Measurements from ENCODE around the gene TBC1D2B.

Gene TBC1D2B

GRCh38 chr15:78057803-78058202, 19.7 kb downstream of the TBC1D2B start:
- H3K27me3 Mint-ChIP-seq (ENCODE audit: low read depth): no peaks in the 10 kb centered on the region
- peak overlapping the region; percentile 65 for H3K27ac Mint-ChIP-seq
- H3K36me3 Mint-ChIP-seq (ENCODE audit: low read depth): peaks cover 24% of the 10 kb centered on the region
- peaks cover 64% of the 10 kb centered on the region for H3K4me1 Mint-ChIP-seq (ENCODE audit: low read depth)
- no peak overlapping the region for H3K4me3 Mint-ChIP-seq
- no peaks in the 10 kb centered on the region for H3K9me3 Mint-ChIP-seq

- H3K27me3 Mint-ChIP-seq (ENCODE audit: low read depth): no peaks in the 10 kb centered on the region
- peak overlapping the region; percentile 53 for H3K4me3 Mint-ChIP-seq
- H3K36me3 Mint-ChIP-seq (ENCODE audit: low read depth): peaks cover 32% of the 10 kb centered on the region
- peak overlapping the region; percentile 65 for H3K27ac Mint-ChIP-seq
- H3K4me1 Mint-ChIP-seq (ENCODE audit: low read depth): peaks cover 68% of the 10 kb centered on the region
- no peaks in the 10 kb centered on the region for H3K9me3 Mint-ChIP-seq
Observed at GRCh38 chr15:78056714-78057269, 20.7 kb downstream of the TBC1D2B start.

GRCh38 chr15:78055919-78056713, 21.4 kb downstream of the TBC1D2B start:
- Mint-ChIP-seq H3K27ac (peak overlapping the region; percentile 65), H3K36me3 (ENCODE audit: low read depth) (peaks cover 35% of the 10 kb centered on the region), H3K4me1 (ENCODE audit: low read depth) (peaks cover 73% of the 10 kb centered on the region), H3K4me3 (peak overlapping the region; percentile 53), H3K27me3 (ENCODE audit: low read depth) (no peaks in the 10 kb centered on the region), H3K9me3 (no peaks in the 10 kb centered on the region)

GRCh38 chr15:78054966-78055365, 22.5 kb downstream of the TBC1D2B start:
- peak overlapping the region; percentile 23 for H3K27ac Mint-ChIP-seq
- H3K36me3 Mint-ChIP-seq (ENCODE audit: low read depth): peaks cover 36% of the 10 kb centered on the region
- H3K27me3 Mint-ChIP-seq (ENCODE audit: low read depth): no peaks in the 10 kb centered on the region

GRCh38 chr15:78054518-78054917, 23.0 kb downstream of the TBC1D2B start:
- H3K4me3 Mint-ChIP-seq: no peak overlapping the region

More at GRCh38 chr15:78054966-78055365, 22.5 kb downstream of the TBC1D2B start:
- H3K4me3 Mint-ChIP-seq: peak overlapping the region; percentile 4
- H3K9me3 Mint-ChIP-seq: no peaks in the 10 kb centered on the region
- peaks cover 84% of the 10 kb centered on the region for H3K4me1 Mint-ChIP-seq (ENCODE audit: low read depth)

GRCh38 chr15:78052545-78052944, 25.0 kb downstream of the TBC1D2B start:
- H3K27me3 Mint-ChIP-seq (ENCODE audit: low read depth): no peaks in the 10 kb centered on the region
- H3K4me1 Mint-ChIP-seq (ENCODE audit: low read depth): peaks cover 82% of the 10 kb centered on the region
- H3K9me3 Mint-ChIP-seq: no peaks in the 10 kb centered on the region
- H3K4me3 Mint-ChIP-seq: peak overlapping the region; percentile 43
- H3K27ac Mint-ChIP-seq: peak overlapping the region; percentile 98
- peaks cover 37% of the 10 kb centered on the region for H3K36me3 Mint-ChIP-seq (ENCODE audit: low read depth)

More at GRCh38 chr15:78054518-78054917, 23.0 kb downstream of the TBC1D2B start:
- H3K4me1 Mint-ChIP-seq (ENCODE audit: low read depth): peaks cover 84% of the 10 kb centered on the region
- no peak overlapping the region for H3K27ac Mint-ChIP-seq
- no peaks in the 10 kb centered on the region for H3K9me3 Mint-ChIP-seq
- peaks cover 36% of the 10 kb centered on the region for H3K36me3 Mint-ChIP-seq (ENCODE audit: low read depth)
- no peaks in the 10 kb centered on the region for H3K27me3 Mint-ChIP-seq (ENCODE audit: low read depth)

- peak overlapping the region; percentile 43 for H3K4me3 Mint-ChIP-seq
- peak overlapping the region; percentile 98 for H3K27ac Mint-ChIP-seq
- no peaks in the 10 kb centered on the region for H3K27me3 Mint-ChIP-seq (ENCODE audit: low read depth)
- peaks cover 37% of the 10 kb centered on the region for H3K36me3 Mint-ChIP-seq (ENCODE audit: low read depth)
- H3K4me1 Mint-ChIP-seq (ENCODE audit: low read depth): peaks cover 86% of the 10 kb centered on the region
- H3K9me3 Mint-ChIP-seq: no peaks in the 10 kb centered on the region
Observed at GRCh38 chr15:78052001-78052401, 25.5 kb downstream of the TBC1D2B start.

- Mint-ChIP-seq H3K36me3 (ENCODE audit: low read depth) (peaks cover 41% of the 10 kb centered on the region), H3K27me3 (ENCODE audit: low read depth) (no peaks in the 10 kb centered on the region), H3K27ac (peak overlapping the region; percentile 98), H3K4me1 (ENCODE audit: low read depth) (peaks cover 86% of the 10 kb centered on the region), H3K9me3 (no peaks in the 10 kb centered on the region), H3K4me3 (peak overlapping the region; percentile 43)
Observed at GRCh38 chr15:78051596-78051995, 25.9 kb downstream of the TBC1D2B start.

GRCh38 chr15:78050826-78051225, 26.7 kb downstream of the TBC1D2B start:
- Mint-ChIP-seq H3K4me1 (ENCODE audit: low read depth) (peaks cover 87% of the 10 kb centered on the region), H3K4me3 (no peak overlapping the region), H3K27ac (peak overlapping the region; percentile 98), H3K27me3 (ENCODE audit: low read depth) (no peaks in the 10 kb centered on the region), H3K9me3 (no peaks in the 10 kb centered on the region), H3K36me3 (ENCODE audit: low read depth) (peaks cover 40% of the 10 kb centered on the region)

- Mint-ChIP-seq H3K4me3 (peak overlapping the region; percentile 81), H3K27me3 (ENCODE audit: low read depth) (no peaks in the 10 kb centered on the region), H3K27ac (peak overlapping the region; percentile 98), H3K4me1 (ENCODE audit: low read depth) (peaks cover 83% of the 10 kb centered on the region), H3K36me3 (ENCODE audit: low read depth) (peaks cover 37% of the 10 kb centered on the region), H3K9me3 (no peaks in the 10 kb centered on the region)
Observed at GRCh38 chr15:78050441-78050809, 27.1 kb downstream of the TBC1D2B start.

- Mint-ChIP-seq H3K27me3 (ENCODE audit: low read depth) (no peaks in the 10 kb centered on the region), H3K4me1 (ENCODE audit: low read depth) (peaks cover 81% of the 10 kb centered on the region), H3K27ac (peak overlapping the region; percentile 98), H3K36me3 (ENCODE audit: low read depth) (peaks cover 37% of the 10 kb centered on the region), H3K9me3 (no peaks in the 10 kb centered on the region), H3K4me3 (peak overlapping the region; percentile 81)
Observed at GRCh38 chr15:78049691-78050440, 27.6 kb downstream of the TBC1D2B start.

- Mint-ChIP-seq H3K4me3 (no peak overlapping the region), H3K27me3 (ENCODE audit: low read depth) (no peaks in the 10 kb centered on the region), H3K27ac (peak overlapping the region; percentile 98), H3K36me3 (ENCODE audit: low read depth) (peaks cover 40% of the 10 kb centered on the region), H3K4me1 (ENCODE audit: low read depth) (peaks cover 85% of the 10 kb centered on the region), H3K9me3 (no peaks in the 10 kb centered on the region)
Observed at GRCh38 chr15:78048628-78048920, 28.9 kb downstream of the TBC1D2B start.

- H3K36me3 Mint-ChIP-seq (ENCODE audit: low read depth): peaks cover 36% of the 10 kb centered on the region
- no peaks in the 10 kb centered on the region for H3K9me3 Mint-ChIP-seq
- H3K4me3 Mint-ChIP-seq: peak overlapping the region; percentile 60
- H3K4me1 Mint-ChIP-seq (ENCODE audit: low read depth): peaks cover 85% of the 10 kb centered on the region
- H3K27ac Mint-ChIP-seq: peak overlapping the region; percentile 98
- no peaks in the 10 kb centered on the region for H3K27me3 Mint-ChIP-seq (ENCODE audit: low read depth)
Observed at GRCh38 chr15:78047761-78048627, 29.5 kb downstream of the TBC1D2B start.

- Mint-ChIP-seq H3K36me3 (ENCODE audit: low read depth) (peaks cover 35% of the 10 kb centered on the region), H3K4me3 (peak overlapping the region; percentile 60), H3K4me1 (ENCODE audit: low read depth) (peaks cover 85% of the 10 kb centered on the region), H3K27me3 (ENCODE audit: low read depth) (no peaks in the 10 kb centered on the region), H3K9me3 (no peaks in the 10 kb centered on the region), H3K27ac (peak overlapping the region; percentile 98)
Observed at GRCh38 chr15:78046796-78047341, 30.6 kb downstream of the TBC1D2B start.
